Colonic mucosa (tissue), 4 donors: ENCODE data around the gene DUSP16. TPM values are rescaled to one million over a fixed set of nuclear protein-coding genes. Genes with fewer than 3 reads are reported as not detected.

Source experiments
- DNase-seq: peaks from one replicate; pipeline ENCODE4 v3.0.0-alpha.2; 2020
- H3K27ac ChIP-seq: fragments of 200-600 bp; one replicate; pipeline ENCODE4 v1.8.0; 2021
- H3K27me3 ChIP-seq: fragments of 200-600 bp; one replicate; pipeline ENCODE4 v1.8.0; 2021
- H3K36me3 ChIP-seq: fragments of 200-600 bp; one replicate; pipeline ENCODE4 v1.8.0; 2021
- H3K4me1 ChIP-seq: fragments of 200-600 bp; one replicate; pipeline ENCODE4 v1.8.0; 2021; ENCODE audit warnings: mild to moderate bottlenecking
- H3K4me3 ChIP-seq: fragments of 200-600 bp; one replicate; pipeline ENCODE4 v1.8.0; 2021
- H3K9ac ChIP-seq, 2 donors: one replicate each; pipeline ENCODE4 v1.7.0; 2013; ENCODE audit warnings: control low read depth in 2 of 2, low read depth in 2 of 2, low read length in 2 of 2
- H3K9me3 ChIP-seq: fragments of 200-600 bp; one replicate; pipeline ENCODE4 v1.8.0; 2021
- CTCF ChIP-seq: fragments of 200-600 bp; IDR thresholded peaks from one replicate; pipeline ENCODE4 v1.8.0; 2022; ENCODE audit warnings: antibody characterized with exemption, mild to moderate bottlenecking
- intact Hi-C: fragments of 100-400 bp; cut with DNase I; formaldehyde crosslinking; loops from one replicate; pipeline ENCODE4 v1.14.1; 2022
- total RNA-seq, 2 donors: library from RNA; stranded (reverse); fragmentation: NEBNext Ultra II Directional in 1 of 2; extraction: Animal tissue kit (Norgen Biotek cat#: 25700) in 1 of 2; gene quantifications; one replicate each; pipeline ENCODE4 v1.2.1, GENCODE V29; 2021
- donor health status: healthy.
- donor health status: DM: no; HTN: no; CAD: no.
- donor health status: DM: no; HTN: no; CAD: no.

DUSP16 gene
- total RNA-seq, 2 donors from 2014 or later = 47.5 to 60.2 TPM

GRCh38 chr12:12608557-12608957, 45.9 kb upstream of the DUSP16 start:
- H3K27ac ChIP-seq = no peak overlapping the region

GRCh38 chr12:12606781-12607589, 44.3 kb upstream of the DUSP16 start:
- H3K27me3 ChIP-seq = no peaks in the 10 kb centered on the region
- TF ChIP-seq CTCF = no peak
- H3K9ac ChIP-seq = no peak overlapping the region
- no peaks in the 10 kb centered on the region for H3K36me3 ChIP-seq
- no peaks in the 10 kb centered on the region for H3K4me1 ChIP-seq
- intact Hi-C loops = no loop called here
- H3K4me3 ChIP-seq = no peak overlapping the region
- no peak overlapping the region for H3K27ac ChIP-seq
- no peak for DNase-seq
- no peaks in the 10 kb centered on the region for H3K9me3 ChIP-seq

More at GRCh38 chr12:12608557-12608957, 45.9 kb upstream of the DUSP16 start:
- H3K36me3 ChIP-seq = no peaks in the 10 kb centered on the region
- intact Hi-C loops = no loop called here
- H3K9ac ChIP-seq = no peak overlapping the region
- H3K4me3 ChIP-seq = no peak overlapping the region
- H3K4me1 ChIP-seq = no peaks in the 10 kb centered on the region
- no peak for DNase-seq
- H3K9me3 ChIP-seq = no peaks in the 10 kb centered on the region
- TF ChIP-seq CTCF = no peak
- H3K27me3 ChIP-seq = no peaks in the 10 kb centered on the region

GRCh38 chr12:12604740-12605139, 42.1 kb upstream of the DUSP16 start:
- TF ChIP-seq CTCF = no peak
- Histone ChIP-seq H3K4me1 (no peaks in the 10 kb centered on the region), H3K9me3 (no peaks in the 10 kb centered on the region), H3K36me3 (no peaks in the 10 kb centered on the region), H3K27me3 (no peaks in the 10 kb centered on the region), H3K27ac (no peak overlapping the region), H3K4me3 (no peak overlapping the region), H3K9ac (no peak overlapping the region)
- no peak for DNase-seq
- intact Hi-C loops = no loop called here

GRCh38 chr12:12600659-12601058, 38.0 kb upstream of the DUSP16 start:
- H3K36me3 ChIP-seq = no peaks in the 10 kb centered on the region
- intact Hi-C loops = no loop called here
- no peaks in the 10 kb centered on the region for H3K4me1 ChIP-seq
- DNase-seq = no peak
- H3K9ac ChIP-seq = no peak overlapping the region
- H3K9me3 ChIP-seq = no peaks in the 10 kb centered on the region
- TF ChIP-seq CTCF = no peak
- H3K27ac ChIP-seq = no peak overlapping the region
- H3K27me3 ChIP-seq = no peaks in the 10 kb centered on the region
- H3K4me3 ChIP-seq = no peak overlapping the region

GRCh38 chr12:12599750-12600643, 37.3 kb upstream of the DUSP16 start:
- H3K27me3 ChIP-seq = no peaks in the 10 kb centered on the region
- no peak overlapping the region for H3K9ac ChIP-seq
- no peaks in the 10 kb centered on the region for H3K9me3 ChIP-seq
- no peak for TF ChIP-seq CTCF
- no peak overlapping the region for H3K27ac ChIP-seq
- no peak for DNase-seq
- intact Hi-C loops = no loop called here
- no peaks in the 10 kb centered on the region for H3K4me1 ChIP-seq
- no peaks in the 10 kb centered on the region for H3K36me3 ChIP-seq
- no peak overlapping the region for H3K4me3 ChIP-seq
